ENCODE data around the gene TUFT1. TPM values are rescaled to one million over a fixed set of nuclear protein-coding genes. Genes with fewer than 3 reads are reported as not detected.

The TUFT1 gene
- total and polyA plus RNA-seq, 2 of the 8 experiments (the other 6 are each of a cell fraction or from before 2014, with no cell fraction given), result 7.3 to 10.4 TPM

DNA sequence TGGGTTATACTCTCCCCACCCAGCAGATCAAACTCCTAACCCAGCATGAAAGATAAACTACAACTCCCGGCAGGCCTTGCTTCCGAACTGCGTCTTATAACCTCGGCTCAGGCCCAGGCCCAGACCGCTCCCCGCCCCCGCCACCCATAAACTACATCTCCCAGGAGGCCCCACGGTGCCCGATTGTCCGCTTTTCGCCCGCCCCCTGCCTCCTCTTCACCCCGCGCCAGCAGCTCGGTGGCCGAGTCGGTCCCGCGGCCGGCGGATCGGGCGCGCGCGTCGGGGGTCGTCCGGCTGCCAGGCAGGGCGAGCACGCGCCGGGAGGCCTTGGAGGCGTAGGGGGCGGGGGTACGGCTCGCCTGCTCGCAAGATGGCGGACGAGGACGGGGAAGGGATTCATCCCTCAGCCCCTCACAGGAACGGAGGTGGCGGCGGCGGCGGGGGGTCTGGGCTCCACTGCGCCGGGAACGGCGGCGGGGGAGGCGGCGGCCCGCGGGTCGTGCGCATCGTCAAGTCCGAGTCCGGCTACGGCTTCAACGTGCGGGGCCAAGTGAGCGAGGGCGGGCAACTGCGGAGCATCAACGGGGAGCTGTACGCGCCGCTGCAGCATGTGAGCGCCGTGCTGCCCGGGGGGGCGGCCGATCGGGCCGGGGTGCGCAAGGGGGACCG, 71.9 kb downstream of the TUFT1 start, which contains the start of gene SNX27 (continued):
- TF ChIP-seq, protein P1, sequence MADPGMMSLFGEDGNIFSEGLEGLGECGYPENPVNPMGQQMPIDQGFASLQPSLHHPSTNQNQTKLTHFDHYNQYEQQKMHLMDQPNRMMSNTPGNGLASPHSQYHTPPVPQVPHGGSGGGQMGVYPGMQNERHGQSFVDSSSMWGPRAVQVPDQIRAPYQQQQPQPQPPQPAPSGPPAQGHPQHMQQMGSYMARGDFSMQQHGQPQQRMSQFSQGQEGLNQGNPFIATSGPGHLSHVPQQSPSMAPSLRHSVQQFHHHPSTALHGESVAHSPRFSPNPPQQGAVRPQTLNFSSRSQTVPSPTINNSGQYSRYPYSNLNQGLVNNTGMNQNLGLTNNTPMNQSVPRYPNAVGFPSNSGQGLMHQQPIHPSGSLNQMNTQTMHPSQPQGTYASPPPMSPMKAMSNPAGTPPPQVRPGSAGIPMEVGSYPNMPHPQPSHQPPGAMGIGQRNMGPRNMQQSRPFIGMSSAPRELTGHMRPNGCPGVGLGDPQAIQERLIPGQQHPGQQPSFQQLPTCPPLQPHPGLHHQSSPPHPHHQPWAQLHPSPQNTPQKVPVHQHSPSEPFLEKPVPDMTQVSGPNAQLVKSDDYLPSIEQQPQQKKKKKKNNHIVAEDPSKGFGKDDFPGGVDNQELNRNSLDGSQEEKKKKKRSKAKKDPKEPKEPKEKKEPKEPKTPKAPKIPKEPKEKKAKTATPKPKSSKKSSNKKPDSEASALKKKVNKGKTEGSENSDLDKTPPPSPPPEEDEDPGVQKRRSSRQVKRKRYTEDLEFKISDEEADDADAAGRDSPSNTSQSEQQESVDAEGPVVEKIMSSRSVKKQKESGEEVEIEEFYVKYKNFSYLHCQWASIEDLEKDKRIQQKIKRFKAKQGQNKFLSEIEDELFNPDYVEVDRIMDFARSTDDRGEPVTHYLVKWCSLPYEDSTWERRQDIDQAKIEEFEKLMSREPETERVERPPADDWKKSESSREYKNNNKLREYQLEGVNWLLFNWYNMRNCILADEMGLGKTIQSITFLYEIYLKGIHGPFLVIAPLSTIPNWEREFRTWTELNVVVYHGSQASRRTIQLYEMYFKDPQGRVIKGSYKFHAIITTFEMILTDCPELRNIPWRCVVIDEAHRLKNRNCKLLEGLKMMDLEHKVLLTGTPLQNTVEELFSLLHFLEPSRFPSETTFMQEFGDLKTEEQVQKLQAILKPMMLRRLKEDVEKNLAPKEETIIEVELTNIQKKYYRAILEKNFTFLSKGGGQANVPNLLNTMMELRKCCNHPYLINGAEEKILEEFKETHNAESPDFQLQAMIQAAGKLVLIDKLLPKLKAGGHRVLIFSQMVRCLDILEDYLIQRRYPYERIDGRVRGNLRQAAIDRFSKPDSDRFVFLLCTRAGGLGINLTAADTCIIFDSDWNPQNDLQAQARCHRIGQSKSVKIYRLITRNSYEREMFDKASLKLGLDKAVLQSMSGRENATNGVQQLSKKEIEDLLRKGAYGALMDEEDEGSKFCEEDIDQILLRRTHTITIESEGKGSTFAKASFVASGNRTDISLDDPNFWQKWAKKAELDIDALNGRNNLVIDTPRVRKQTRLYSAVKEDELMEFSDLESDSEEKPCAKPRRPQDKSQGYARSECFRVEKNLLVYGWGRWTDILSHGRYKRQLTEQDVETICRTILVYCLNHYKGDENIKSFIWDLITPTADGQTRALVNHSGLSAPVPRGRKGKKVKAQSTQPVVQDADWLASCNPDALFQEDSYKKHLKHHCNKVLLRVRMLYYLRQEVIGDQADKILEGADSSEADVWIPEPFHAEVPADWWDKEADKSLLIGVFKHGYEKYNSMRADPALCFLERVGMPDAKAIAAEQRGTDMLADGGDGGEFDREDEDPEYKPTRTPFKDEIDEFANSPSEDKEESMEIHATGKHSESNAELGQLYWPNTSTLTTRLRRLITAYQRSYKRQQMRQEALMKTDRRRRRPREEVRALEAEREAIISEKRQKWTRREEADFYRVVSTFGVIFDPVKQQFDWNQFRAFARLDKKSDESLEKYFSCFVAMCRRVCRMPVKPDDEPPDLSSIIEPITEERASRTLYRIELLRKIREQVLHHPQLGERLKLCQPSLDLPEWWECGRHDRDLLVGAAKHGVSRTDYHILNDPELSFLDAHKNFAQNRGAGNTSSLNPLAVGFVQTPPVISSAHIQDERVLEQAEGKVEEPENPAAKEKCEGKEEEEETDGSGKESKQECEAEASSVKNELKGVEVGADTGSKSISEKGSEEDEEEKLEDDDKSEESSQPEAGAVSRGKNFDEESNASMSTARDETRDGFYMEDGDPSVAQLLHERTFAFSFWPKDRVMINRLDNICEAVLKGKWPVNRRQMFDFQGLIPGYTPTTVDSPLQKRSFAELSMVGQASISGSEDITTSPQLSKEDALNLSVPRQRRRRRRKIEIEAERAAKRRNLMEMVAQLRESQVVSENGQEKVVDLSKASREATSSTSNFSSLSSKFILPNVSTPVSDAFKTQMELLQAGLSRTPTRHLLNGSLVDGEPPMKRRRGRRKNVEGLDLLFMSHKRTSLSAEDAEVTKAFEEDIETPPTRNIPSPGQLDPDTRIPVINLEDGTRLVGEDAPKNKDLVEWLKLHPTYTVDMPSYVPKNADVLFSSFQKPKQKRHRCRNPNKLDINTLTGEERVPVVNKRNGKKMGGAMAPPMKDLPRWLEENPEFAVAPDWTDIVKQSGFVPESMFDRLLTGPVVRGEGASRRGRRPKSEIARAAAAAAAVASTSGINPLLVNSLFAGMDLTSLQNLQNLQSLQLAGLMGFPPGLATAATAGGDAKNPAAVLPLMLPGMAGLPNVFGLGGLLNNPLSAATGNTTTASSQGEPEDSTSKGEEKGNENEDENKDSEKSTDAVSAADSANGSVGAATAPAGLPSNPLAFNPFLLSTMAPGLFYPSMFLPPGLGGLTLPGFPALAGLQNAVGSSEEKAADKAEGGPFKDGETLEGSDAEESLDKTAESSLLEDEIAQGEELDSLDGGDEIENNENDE (IDR thresholded peaks at IDR 0.05; ENCODE audit: insufficient replicate concordance, low read length), result no peak
- TF ChIP-seq JUN (IDR thresholded peaks at IDR 0.05; ENCODE audit: low read depth, low read length), result no peak
- TF ChIP-seq BCL11A (IDR thresholded peaks at IDR 0.05; ENCODE audit: low read depth in 2 of 2, low read length in 2 of 2), result no peak
- TF ChIP-seq, protein P2, sequence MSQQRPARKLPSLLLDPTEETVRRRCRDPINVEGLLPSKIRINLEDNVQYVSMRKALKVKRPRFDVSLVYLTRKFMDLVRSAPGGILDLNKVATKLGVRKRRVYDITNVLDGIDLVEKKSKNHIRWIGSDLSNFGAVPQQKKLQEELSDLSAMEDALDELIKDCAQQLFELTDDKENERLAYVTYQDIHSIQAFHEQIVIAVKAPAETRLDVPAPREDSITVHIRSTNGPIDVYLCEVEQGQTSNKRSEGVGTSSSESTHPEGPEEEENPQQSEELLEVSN (IDR thresholded peaks at IDR 0.05), result no peak
- TF ChIP-seq TAF1 (IDR thresholded peaks at IDR 0.05; ENCODE audit: low read depth, low read length), result peak; percentile 84
- no peak for TF ChIP-seq SRF (IDR thresholded peaks at IDR 0.05; ENCODE audit: low read depth, low read length)
- no peak for TF ChIP-seq EP300 (IDR thresholded peaks at IDR 0.05; ENCODE audit: borderline replicate concordance in 1 of 2, low read depth in 2 of 2, low read length in 2 of 2)
- TF ChIP-seq KDM1A (IDR thresholded peaks at IDR 0.05; ENCODE audit: borderline replicate concordance, low read length), result no peak
- no peak for TF ChIP-seq SP2 (IDR thresholded peaks at IDR 0.05; ENCODE audit: low read length)
- TF ChIP-seq CBX5 (IDR thresholded peaks at IDR 0.05; ENCODE audit: low read depth, low read length), result no peak
